WERI-Rb-1 (cell line): Measurements from ENCODE around the gene GID8.
A peak's percentile ranks its signal among the peaks of the same experiment; 100 is the strongest.

Experiments
- DNase-seq: peaks from one replicate; pipeline ENCODE4 v3.0.0-alpha.2; 2020
- H3K27ac ChIP-seq: fragments of 250-450 bp; sonication (Bioruptor Pico); 2 replicates; pipeline ENCODE4 v1.5.1; 2020; ENCODE audit warnings: mild to moderate bottlenecking, moderate library complexity
- H3K27me3 ChIP-seq: fragments of 250-450 bp; sonication (Bioruptor Pico); 2 replicates; pipeline ENCODE4 v1.5.1; 2021; ENCODE audit warnings: mild to moderate bottlenecking, low read depth, moderate library complexity; ENCODE audit not compliant: insufficient read depth, severe bottlenecking
- H3K36me3 ChIP-seq: fragments of 250-450 bp; sonication (Bioruptor Pico); 2 replicates; pipeline ENCODE4 v1.5.1; 2020; ENCODE audit warnings: mild to moderate bottlenecking, moderate library complexity
- H3K4me3 ChIP-seq: 2 replicates; pipeline ENCODE4 v1.5.1; 2011; ENCODE audit warnings: low read depth, mild to moderate bottlenecking, control low read depth, low read length
- H3K9me3 ChIP-seq: fragments of 250-450 bp; sonication (Bioruptor Pico); 2 replicates; pipeline ENCODE4 v1.5.1; 2021; ENCODE audit warnings: mild to moderate bottlenecking, moderate library complexity; ENCODE audit not compliant: severe bottlenecking
- TF ChIP-seq, protein P1 (sequence below): IDR thresholded peaks from 2 replicates; pipeline ENCODE4 v1.5.1; 2011; ENCODE audit warnings: low read depth, mild to moderate bottlenecking, control low read depth, inconsistent platforms, low read length

GID8 gene

DNA sequence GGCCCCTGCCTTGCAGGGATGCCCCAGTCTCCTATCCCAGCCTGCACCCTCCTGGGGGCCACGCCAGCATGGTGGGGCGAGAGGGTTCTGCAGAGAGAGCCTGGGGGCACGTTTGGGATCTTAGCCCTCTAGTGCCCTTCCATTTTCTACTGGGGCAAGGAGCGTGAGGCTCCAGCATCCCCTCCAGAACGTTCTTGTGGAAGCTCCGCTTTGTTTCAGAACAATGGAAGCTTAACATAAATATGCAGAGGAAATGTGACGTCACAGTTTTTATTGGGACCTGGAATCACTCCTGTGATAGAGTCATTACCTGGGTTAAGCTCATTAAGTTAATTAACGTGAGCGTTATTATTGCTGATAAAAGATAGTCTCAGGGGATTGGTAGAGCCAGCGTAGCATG lies 49.2 kb downstream of the GID8 start:
- Histone ChIP-seq H3K9me3 (no peaks in the 10 kb centered on the region), H3K36me3 (no peaks in the 10 kb centered on the region), H3K27ac (no peak overlapping the region), H3K4me3 (no peak overlapping the region), H3K27me3 (no peaks in the 10 kb centered on the region)
- no peak for DNase-seq
- TF ChIP-seq, protein P1, sequence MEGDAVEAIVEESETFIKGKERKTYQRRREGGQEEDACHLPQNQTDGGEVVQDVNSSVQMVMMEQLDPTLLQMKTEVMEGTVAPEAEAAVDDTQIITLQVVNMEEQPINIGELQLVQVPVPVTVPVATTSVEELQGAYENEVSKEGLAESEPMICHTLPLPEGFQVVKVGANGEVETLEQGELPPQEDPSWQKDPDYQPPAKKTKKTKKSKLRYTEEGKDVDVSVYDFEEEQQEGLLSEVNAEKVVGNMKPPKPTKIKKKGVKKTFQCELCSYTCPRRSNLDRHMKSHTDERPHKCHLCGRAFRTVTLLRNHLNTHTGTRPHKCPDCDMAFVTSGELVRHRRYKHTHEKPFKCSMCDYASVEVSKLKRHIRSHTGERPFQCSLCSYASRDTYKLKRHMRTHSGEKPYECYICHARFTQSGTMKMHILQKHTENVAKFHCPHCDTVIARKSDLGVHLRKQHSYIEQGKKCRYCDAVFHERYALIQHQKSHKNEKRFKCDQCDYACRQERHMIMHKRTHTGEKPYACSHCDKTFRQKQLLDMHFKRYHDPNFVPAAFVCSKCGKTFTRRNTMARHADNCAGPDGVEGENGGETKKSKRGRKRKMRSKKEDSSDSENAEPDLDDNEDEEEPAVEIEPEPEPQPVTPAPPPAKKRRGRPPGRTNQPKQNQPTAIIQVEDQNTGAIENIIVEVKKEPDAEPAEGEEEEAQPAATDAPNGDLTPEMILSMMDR = no peak

DNA sequence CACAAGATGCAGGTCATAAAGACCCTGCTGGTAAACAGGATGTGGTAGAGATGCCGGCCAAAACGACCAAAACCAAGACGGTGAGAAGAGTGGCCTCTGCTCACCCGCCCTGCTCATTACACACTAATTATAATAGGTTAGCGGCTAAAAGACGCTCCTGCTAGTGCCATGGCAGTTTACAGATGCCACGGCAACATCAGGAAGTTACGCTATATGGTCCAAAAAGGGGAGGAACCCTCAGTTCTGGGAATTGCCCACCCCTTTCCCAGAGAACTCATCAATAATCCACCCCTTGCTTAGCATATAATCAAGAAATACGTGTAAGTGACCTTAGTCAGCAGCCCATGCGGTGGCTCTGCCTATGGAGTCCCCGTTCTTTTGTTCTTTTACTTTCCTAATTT lies 51.3 kb downstream of the GID8 start:
- Histone ChIP-seq H3K4me3 (no peak overlapping the region), H3K9me3 (no peaks in the 10 kb centered on the region), H3K27ac (no peak overlapping the region), H3K27me3 (no peaks in the 10 kb centered on the region), H3K36me3 (no peaks in the 10 kb centered on the region)
- no peak for DNase-seq
- TF ChIP-seq, protein P1 = no peak

DNA sequence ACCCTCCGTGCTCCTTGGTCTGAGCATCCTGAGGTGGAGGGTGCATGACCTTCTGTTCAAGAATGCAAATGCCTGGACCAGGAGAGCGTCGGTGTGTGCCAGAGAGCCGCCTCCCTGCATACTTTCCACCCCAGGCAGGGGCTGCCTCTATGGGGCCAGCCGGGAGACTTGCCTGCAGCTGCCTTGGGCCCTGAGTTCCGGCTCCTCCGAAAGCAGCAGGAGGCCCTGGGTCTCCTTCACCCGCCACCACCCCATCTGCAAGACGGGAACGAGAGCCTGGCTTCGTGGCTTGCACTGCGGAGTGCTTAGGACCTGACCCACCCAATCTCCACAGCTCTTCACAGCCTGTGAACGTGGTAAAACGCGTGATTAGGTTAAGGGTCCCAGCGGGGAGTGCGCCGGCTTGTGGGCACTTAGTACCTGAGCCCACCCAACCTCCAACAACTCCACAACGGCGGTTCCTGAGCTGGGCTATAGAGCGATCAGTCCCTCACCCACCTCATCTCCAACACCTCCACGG lies 52.4 kb downstream of the GID8 start:
- no peak overlapping the region for H3K27ac ChIP-seq
- DNase-seq = no peak
- H3K4me3 ChIP-seq = no peak overlapping the region
- no peaks in the 10 kb centered on the region for H3K9me3 ChIP-seq
- TF ChIP-seq, protein P1 = no peak
- H3K36me3 ChIP-seq = no peaks in the 10 kb centered on the region
- H3K27me3 ChIP-seq = no peaks in the 10 kb centered on the region

DNA sequence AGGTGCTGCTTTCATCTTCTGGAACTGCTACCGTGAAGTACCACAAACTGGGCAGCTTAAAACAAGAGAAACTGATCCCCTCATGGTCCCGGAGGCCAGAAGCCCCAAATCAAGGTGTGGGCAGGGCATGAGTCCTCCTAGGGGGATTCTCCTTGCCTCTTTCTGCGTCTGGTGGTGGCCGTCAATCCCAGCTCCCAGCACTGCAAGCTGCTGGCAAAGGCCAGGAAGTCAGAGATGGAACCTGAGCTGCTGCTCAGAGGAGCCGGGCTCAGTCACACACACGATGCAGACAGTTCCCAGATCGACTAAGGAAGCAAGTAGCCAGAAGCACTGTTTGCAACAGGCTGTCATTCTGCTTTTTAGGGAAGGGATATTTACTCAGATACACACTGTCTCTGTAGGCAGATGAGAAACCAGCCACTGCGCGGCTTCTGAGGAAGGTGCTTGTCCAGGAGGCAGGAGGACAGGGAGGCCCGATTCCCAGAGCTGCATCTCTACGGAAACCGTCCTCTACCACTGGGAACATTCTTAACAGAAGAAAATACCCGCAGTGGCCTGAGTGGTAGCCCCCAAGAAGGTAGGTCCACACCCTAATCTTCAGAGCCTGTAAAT lies 53.4 kb downstream of the GID8 start:
- Histone ChIP-seq H3K27me3 (no peaks in the 10 kb centered on the region), H3K36me3 (no peaks in the 10 kb centered on the region), H3K4me3 (no peak overlapping the region), H3K27ac (peak overlapping the region; percentile 44), H3K9me3 (no peaks in the 10 kb centered on the region)
- TF ChIP-seq, protein P1 = no peak
- no peak for DNase-seq

DNA sequence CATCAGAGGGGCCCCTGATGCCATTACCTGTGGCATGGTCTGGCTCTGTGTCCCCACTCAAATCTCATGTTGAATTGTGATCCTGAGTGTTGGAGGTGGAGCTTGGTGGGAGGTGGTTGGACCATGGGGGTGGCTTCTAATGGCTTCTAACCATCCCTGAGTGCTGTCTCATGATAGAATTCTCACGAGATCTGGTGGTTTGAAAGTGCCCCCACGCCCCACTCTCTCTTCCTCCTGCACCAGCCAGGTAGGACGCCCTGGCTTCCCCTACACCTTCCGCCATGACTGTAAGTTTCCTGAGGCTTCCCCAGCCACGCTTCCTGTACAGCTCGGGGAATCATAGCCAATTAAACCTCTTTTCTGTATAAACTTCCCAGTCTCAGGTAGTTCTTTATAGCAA lies 53.9 kb downstream of the GID8 start:
- DNase-seq = no peak
- H3K27me3 ChIP-seq = no peaks in the 10 kb centered on the region
- H3K4me3 ChIP-seq = no peak overlapping the region
- no peaks in the 10 kb centered on the region for H3K9me3 ChIP-seq
- no peaks in the 10 kb centered on the region for H3K36me3 ChIP-seq
- H3K27ac ChIP-seq = peak overlapping the region; percentile 44
- TF ChIP-seq, protein P1 = no peak
